Stimulated activated CD8-positive, alpha-beta memory T cell treated with anti-CD3 and anti-CD28 coated beads, Interleukin-12 subunit alpha, Interleukin-12 subunit beta, amount 100 ng/mL, for 1 hour (primary cell): ENCODE data around the gene FXYD6.

ENCODE experiments used
- DNase-seq: peaks from one replicate; pipeline ENCODE4 v3.0.0-alpha.2; 2020; ENCODE audit warnings: low read depth

Gene FXYD6

DNA sequence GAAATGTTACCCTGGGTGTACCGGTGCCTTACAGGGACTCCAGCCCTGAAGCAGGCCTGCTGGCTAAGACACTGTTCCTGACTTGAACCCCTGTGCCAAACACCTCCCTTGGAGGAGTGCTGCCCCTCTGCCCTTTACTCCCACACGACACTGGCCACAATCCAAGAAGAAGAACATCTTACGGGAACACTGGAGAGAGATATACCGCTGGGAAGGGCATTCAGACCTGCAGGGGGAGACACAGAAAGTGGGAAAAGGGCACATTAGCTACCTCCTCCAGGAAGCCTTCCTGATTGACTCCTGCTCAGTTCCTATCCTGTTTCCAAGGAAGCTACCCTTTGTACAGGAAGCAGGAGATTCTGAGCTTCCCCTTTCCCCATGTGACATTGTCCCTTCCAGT lies 34.1 kb upstream of the FXYD6 start:
- DNase-seq, result no peak

- no peak for DNase-seq
Measured at GRCh38 chr11:117909611-117910382, 33.3 kb upstream of the FXYD6 start.

DNA sequence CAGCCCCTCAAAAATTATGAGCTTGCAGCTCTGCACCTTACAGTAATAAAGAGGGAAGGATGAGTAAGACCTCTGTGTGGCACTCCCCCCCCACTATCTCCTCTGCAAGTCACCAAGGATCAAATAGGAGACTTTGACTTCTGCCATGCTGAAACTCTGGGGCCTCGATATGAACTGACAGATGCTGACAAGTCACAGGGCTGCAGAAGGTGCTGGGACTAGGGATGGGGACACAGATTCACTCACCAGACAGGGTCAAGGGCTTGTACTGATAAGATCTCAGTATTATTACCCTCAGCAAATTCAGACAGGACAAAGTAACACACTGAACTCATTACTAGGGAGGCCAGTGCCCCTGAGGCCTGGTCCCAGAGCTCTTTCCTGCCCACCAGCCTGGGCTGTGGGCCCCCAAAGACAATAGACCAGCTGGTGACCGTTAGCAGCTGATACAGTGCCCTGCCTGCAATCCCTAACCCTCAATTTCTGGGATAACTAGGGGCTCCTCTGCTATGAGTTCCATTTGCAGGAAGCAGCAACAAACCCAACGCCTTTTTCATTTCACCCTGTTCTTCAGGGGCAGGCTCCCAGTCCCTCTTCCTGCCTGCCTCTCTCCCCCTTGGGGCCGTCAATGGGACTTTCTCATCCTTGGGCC lies 32.6 kb upstream of the FXYD6 start:
- DNase-seq, result no peak

- no peak for DNase-seq
Measured at GRCh38 chr11:117908109-117908895, 31.8 kb upstream of the FXYD6 start.

DNA sequence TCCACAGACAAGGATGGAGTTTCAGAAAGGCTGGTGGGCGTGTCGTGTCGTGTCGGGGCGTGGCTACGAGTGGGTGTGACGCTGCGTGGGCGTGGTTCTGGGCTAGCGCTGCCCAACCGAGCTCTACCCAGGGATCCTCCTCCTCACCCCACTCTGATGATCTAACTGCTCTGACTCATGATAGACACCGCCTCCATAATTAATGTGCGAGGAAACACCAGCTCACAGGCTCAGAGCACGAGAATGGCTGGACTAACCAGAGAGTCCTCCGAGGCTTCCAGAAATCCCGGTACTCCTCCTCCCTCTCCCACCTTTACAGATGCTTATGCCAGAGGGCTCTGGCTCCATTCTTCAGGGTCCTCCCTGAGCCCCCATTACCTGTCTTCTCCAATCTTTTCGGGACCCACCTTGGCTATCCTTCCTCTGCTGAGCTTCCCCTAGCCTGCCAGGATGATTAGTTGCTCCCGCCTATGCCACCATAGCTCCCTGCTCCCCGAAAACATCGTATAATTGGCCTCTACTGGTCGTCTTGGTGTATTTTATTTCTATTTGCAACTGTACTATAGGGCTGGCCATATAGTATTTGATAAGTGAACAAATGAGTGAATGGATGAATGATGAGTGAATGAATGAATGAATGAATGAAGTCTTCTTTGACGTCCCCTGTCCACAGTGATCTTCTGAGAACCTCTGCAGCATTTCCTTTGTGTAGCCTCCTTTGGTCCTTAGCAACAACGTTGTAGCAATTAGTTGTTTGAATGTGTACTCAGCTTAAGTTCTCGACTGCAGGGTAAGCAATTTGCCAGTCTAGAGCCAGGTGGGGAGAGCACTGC lies 31.0 kb upstream of the FXYD6 start:
- peak; percentile 21 for DNase-seq

- DNase-seq, result no peak
Measured at GRCh38 chr11:117906710-117907109, 30.3 kb upstream of the FXYD6 start.

DNA sequence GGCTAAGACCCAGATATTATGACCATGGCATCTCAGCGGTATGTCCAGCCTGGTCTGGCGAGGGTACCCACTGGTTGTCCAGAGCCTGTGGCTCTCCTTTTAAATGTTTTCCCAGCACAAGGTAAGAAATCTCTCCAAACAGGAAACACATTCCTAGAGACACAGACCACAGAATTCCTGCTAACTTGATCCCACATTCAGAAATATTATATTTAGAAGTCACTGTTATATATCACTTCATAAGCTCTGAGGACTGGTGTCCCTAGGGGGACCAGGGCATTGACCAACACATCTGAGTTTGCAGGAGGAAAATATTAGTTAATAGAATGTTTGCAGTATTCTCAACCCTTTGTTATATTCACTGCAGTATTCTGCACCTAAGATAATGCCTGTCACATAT lies 29.7 kb upstream of the FXYD6 start:
- no peak for DNase-seq

GRCh38 chr11:117905524-117905923 lies 29.1 kb upstream of the FXYD6 start:
- DNase-seq, result no peak

DNA sequence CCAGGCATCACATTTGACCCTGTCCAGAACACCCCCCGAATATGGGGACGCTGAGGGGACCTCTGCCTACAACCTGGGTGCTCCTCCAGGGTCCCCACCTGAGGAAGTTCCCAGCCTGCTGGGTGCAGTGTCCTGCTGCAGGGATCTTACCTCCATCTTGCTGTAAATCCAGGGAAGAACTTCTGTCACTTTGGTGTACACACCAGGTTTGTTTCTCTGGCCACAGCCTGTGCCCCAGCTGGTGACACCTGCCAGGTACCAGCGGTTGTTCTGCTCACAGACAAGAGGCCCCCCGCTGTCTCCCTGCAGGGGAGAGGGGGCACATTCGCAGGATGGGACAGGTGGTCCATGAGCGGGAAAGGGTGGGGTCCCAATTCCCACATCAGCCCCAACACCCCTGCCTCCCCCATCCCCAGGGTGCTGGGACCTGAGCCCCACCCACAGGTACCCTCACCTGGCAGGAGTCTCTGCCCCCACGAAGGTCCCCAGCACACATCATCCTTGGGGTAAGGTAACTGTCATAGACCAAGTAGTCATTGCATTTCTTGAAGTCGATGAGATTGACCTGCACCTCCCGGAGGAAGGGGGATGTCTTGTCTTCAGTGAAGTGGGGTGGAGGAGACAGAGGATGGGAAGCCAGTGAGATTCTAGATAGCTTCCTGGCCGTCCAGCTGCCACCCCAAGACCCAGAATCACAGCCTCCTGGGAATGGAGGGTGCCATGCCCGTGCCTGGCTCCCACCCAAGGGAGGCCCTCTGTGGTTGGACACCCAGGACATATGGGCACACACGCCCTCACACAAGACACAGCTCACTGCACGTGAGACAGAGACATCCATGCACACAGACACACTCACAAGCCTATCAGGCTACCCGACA lies 27.3 kb upstream of the FXYD6 start:
- no peak for DNase-seq

DNA sequence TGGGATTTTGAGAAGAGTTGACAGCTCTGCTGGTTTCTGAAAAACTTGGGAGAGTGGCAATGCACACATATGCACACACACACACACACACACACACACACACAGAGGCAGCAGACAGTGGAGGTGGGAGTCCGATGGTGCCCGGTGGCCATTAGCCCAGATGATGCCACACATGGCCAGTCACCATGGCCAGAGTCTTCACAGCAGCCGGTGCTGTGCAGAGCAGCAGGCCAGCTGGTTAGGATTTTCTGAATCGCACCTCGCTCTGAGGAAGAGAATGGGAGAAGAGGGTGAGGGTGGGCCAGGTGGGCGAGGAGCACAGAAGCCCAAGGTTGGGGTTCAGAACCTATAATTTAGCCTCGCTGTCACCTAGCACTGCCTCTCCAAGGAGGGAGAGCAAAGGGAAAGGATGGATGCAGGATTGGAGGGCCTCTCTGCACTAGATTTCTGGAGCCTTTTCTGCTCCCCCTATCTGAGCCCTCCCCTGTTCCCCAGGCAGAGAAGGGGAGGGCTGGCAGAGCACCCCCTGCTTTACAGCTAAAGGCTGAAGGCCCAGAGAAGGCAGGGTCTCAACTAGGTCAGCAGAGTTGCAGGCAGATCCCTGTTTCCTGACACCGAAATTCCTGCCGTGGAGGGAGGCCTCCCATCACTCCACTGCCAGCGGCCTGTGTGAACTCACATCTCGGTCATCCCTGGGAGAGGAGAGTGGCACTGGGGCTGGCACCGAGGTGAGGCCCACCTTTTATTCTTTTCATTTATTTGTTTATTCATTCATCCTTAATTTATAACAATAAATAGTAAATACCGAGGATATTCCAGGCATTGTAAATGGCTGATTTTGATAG lies 25.8 kb upstream of the FXYD6 start:
- no peak for DNase-seq

DNA sequence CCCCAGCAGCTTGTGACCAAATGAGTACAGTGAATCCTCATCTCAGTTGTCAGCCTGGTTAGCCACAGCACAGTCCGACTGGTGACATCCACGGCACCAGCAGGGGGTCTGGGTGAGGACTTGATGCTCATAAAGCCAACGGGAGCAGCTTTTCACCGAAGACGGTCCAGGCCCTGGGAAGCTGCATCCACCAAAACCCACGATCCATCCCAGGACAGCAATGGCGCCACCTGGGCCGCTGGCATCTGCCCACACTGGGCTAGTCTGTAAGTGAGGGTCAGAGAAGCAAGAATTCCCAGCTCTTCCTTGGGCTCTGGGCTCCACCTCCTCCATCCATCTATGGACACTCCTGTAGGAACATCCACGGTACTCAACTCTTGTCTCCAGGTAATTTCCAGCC lies 25.1 kb upstream of the FXYD6 start:
- no peak for DNase-seq

DNA sequence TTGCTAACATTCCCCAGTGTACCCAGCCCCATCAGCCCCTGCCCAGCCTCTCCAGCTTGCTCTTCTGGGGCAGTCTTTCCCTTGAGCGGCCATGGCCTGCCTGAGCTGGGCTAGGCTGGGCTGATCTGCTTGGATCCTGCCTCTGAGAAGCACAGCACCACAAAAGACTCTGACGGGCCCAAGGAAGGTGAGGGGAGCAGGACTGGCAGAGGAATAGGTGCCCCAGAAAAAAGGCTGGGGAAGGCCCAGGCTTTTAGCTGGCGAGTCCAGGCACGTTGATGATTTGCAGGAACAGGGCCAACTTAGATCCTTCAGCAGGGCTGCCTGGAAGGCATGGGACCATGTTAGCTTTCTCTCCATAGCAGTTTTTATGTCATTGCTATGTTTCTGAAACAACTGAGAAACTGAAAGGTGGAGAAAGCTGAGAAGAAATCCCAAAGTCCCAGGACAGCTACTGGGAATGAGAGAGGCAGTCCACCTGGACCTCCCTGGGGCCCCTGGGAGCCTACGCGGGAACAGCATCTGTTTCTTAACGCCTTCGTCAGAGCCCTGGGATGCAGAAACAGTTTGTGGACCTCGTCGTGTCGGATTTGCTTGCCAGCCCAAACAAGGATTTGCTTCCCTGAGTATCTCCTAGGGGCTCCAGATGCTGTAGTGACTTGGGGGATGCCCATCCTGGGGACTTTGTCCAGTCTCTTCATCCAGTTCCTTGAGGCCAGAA lies 24.4 kb upstream of the FXYD6 start:
- no peak for DNase-seq

- no peak for DNase-seq
Measured at GRCh38 chr11:117900121-117900648, 23.7 kb upstream of the FXYD6 start.

DNA sequence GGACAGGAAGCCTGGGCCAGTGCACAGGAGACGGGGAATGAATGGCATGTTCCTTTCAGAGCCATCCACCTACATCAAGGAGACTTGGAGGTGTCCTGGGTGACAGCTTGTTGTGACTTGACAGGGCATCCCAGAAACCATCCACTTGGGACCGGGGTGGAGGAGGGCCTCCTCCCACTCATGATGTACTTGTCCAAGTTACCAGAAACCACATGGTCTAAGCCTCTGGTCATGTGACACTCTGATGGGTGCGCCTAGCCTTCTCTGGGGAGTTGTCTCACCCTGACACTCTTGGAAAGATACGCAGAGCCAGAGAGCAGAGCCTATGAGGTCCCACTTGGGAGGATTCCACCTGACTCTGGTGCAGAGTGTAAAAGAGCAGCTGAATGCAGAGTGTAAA lies 21.6 kb upstream of the FXYD6 start:
- no peak for DNase-seq

- no peak for DNase-seq
Measured at GRCh38 chr11:117892651-117893050, 16.2 kb upstream of the FXYD6 start.

- no peak for DNase-seq
Measured at GRCh38 chr11:117891362-117891761, 14.9 kb upstream of the FXYD6 start.

DNA sequence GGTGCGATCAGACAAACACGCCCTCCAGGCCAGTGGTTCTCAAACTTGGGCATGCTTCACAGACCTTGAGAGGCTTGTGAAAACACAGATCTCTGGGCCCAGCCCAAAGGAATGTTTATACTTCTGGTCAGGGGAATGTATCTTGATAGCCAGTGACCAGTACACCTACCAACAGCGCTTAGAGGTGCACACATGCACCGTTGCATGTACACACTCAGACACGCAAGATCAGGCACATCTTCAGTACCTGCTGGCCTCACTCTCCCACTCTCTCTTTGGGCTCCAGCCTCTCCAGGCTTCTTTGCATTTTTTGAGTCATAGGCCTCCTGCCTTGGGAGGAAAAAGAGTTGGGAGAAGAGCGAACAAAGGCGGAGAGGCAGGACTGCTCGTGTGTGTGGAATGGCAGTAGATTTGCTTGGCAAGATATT lies 11.7 kb upstream of the FXYD6 start:
- no peak for DNase-seq

DNA sequence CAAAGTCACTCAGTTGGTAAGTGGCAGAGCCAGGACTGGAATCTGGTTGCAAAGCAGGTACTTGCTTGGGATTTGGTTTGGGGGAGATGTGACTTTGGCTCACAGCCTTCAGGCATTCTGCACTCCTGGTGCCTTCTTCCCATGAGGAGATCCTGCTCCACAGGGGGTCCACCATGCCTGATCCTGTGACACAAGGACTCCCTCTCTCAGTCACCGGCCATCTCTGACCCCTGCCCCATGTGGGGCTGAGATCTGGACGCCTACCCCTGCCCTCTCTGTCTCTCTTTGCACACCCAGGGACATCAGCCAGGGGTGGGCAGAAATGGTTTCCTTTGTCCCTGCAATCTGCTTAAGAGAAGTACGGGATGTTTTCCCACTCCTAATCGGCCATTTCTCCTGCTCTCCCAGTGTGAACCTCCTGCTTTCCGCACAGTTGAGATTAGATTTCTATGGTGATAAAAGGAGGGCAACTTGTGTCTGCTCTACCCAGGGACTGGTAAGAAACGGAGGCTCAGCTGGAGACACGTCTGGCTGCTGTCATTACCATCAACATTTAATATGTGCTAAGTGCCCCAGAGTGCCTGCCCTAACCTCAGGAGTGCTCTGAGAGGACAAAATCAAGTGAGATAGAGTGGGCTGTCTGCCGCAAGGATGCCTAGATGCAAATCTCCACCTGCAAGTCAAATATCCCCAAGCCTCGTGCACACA lies 11.1 kb upstream of the FXYD6 start:
- DNase-seq, result no peak

DNA sequence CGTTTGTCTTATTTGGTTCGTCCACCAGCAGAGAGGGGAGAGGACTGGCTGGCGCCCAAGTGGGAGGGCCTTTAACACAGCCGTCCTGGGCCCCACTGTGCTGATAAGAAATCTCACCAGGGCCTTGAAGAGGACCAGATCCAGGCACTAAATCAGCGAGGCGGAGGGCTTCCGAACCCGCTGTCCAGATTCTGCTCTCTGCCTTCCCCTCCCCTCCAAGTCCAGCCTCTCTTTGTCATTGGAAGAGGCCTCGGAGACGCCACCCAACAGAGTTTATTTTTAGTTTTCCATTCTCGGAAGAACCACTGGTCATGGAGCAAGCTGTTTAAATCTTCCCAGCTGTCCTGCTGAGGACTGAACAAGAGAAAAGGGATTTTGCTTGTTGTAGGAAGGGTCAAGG lies 9.3 kb upstream of the FXYD6 start:
- DNase-seq, result no peak
